Lower leg skin (tissue), 4 donors: Measurements from ENCODE around the gene CROT. TPM values are rescaled to one million over a fixed set of nuclear protein-coding genes. Genes with fewer than 3 reads are reported as not detected.

Experiments
- DNase-seq, 2 donors: peaks; one replicate each; pipeline ENCODE4 v3.0.0-alpha.2; 2019; ENCODE audit warnings: low spot score in 2 of 2
- H3K4me3 ChIP-seq: fragments of 200-600 bp; sonication (generic); 2 replicates; pipeline ENCODE4 v1.5.1; 2017; ENCODE audit warnings: mild to moderate bottlenecking, low read depth; ENCODE audit not compliant: poor library complexity, severe bottlenecking
- POLR2A ChIP-seq, 2 donors: fragments of 450-650 bp; IDR thresholded peaks; one replicate each; pipeline ENCODE4 v1.6.1; 2016 to 2017; ENCODE audit warnings: antibody characterized with exemption in 2 of 2, mild to moderate bottlenecking in 1 of 2, moderate library complexity in 1 of 2
- WGBS, 2 donors: methylation state at CpG; one replicate each; pipeline ENCODE4 v1.1.5; 2018; 5-methylcytosine and 5-hydroxymethylcytosine counted together
- intact Hi-C: fragments of 100-400 bp; cut with DNase I; formaldehyde crosslinking; loops from one replicate; pipeline ENCODE4 v1.15.0; 2023; ENCODE audit warnings: low total_unique reads
- total RNA-seq, 4 donors: library from RNA; depleted of rRNA; stranded (reverse); fragments of >200 nt; gene quantifications; one replicate each; pipeline ENCODE4 v1.1.0, GENCODE V29; 2016
- TF ChIP-seq, protein P1 (sequence below), 3 donors: fragments of 450-650 bp; IDR thresholded peaks; one replicate each; pipeline ENCODE4 v1.5.1; 2016; ENCODE audit warnings: antibody characterized with exemption in 3 of 3, mild to moderate bottlenecking in 3 of 3, moderate library complexity in 2 of 3

The CROT gene
- total RNA-seq, 4 donors from 2014 or later: 18.9 to 41.3 (median 25.2) TPM

DNA sequence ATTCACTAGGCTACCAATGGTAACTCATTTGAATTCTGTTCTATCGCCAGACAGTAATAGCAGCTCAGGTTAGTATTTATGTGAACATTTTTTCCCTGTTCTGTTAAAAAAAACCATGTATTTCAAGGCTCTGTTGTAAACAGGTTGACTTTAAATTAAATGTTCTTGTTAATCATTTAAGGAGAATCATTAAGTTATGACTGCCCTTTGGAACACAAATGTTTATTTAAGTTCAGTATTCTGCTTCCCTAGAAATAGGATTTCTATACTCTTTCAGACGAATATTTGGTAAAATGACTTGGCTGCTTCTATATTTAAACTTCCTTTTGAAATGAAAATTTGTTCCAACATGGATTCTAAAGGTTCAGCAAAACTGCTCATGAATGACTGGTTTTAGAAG is 13.1 kb upstream of the CROT start:
- no peak overlapping the region for H3K4me3 ChIP-seq
- TF ChIP-seq POLR2A (IDR thresholded peaks at IDR 0.05): no peak
- TF ChIP-seq, protein P1, sequence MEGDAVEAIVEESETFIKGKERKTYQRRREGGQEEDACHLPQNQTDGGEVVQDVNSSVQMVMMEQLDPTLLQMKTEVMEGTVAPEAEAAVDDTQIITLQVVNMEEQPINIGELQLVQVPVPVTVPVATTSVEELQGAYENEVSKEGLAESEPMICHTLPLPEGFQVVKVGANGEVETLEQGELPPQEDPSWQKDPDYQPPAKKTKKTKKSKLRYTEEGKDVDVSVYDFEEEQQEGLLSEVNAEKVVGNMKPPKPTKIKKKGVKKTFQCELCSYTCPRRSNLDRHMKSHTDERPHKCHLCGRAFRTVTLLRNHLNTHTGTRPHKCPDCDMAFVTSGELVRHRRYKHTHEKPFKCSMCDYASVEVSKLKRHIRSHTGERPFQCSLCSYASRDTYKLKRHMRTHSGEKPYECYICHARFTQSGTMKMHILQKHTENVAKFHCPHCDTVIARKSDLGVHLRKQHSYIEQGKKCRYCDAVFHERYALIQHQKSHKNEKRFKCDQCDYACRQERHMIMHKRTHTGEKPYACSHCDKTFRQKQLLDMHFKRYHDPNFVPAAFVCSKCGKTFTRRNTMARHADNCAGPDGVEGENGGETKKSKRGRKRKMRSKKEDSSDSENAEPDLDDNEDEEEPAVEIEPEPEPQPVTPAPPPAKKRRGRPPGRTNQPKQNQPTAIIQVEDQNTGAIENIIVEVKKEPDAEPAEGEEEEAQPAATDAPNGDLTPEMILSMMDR (IDR thresholded peaks at IDR 0.05): no peak
- intact Hi-C loops: no loop called here
- DNase-seq: no peak
- 85 to 89% methylated on average over 2 of the region's 2 CpGs for WGBS, 2 donors

DNA sequence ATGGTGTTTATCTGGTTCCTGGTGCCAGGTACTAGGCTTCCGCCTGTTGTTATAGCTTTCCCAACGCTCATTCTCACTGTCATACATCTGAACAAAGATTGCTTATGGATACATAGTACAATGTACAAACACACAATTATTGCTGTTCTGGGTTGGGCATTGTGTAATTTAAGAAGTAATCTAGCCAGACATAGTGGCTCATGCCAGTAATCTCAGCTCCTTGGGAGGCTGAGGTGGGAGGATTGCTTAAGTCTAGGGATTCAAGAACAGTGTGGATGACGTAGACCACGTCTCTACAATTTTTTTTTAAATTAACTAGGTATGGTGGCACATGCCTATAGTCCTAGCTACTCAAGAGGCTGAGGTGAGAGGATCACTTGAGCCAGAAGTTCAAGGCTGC is 9.3 kb upstream of the CROT start:
- WGBS, 2 donors: 95 to 96% methylated on average over 4 of the region's 4 CpGs
- TF ChIP-seq, protein P1 (IDR thresholded peaks at IDR 0.05): no peak
- no peak for TF ChIP-seq POLR2A (IDR thresholded peaks at IDR 0.05)
- no peak overlapping the region for H3K4me3 ChIP-seq
- no peak for DNase-seq
- intact Hi-C loops: no loop called here

DNA sequence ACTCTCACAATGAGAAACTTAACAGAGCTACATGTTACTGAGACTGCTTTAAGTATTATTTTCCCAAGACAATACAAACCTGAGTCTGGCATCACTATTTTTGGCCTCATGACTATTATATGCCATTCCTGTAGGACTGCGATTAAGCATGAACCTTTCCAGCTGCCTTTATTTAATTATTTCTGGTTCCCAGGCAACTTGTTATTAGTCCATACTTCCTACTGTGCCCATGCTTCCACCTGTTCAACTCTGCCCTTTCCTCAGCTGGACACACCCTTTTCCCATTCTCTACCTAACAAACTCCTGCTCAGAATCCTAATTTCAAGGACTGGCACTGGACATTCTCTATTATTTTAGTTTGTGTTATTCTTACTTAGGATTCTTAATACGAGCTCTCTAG is 8.1 kb upstream of the CROT start:
- 92% methylated on average over 2 of the region's 2 CpGs for WGBS, 2 donors
- intact Hi-C loops: no loop called here
- DNase-seq: no peak
- no peak overlapping the region for H3K4me3 ChIP-seq
- TF ChIP-seq, protein P1 (IDR thresholded peaks at IDR 0.05): no peak
- TF ChIP-seq POLR2A (IDR thresholded peaks at IDR 0.05): no peak

DNA sequence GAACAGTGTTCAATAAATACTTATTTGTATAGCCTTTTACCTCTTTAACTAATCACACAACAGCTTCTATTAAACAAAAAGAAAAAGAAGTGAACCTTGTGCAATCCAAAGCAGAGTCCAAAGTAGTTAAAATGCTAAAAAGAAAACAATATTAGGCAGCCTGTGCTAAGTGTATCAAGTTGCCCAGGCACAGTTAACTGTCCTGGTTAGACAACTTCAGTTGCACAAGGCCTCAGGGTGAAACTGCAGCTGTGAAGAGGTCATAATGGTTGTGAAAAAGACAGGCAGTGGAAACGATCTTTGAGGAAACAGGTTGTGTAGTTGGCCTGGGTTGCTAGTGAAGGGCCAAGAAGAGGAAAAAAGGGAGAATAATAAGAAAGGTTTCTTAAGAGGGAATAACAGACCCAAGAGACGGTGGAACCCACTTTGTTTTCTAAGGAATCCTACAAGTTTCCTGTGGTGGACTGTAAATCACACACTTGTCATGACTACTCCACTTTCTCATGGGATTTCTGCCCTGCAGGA is 6.0 kb upstream of the CROT start:
- no peak overlapping the region for H3K4me3 ChIP-seq
- TF ChIP-seq POLR2A (IDR thresholded peaks at IDR 0.05): no peak
- TF ChIP-seq, protein P1 (IDR thresholded peaks at IDR 0.05): no peak
- no peak for DNase-seq
- WGBS, 2 donors: 45 to 51% methylated on average over 2 of the region's 2 CpGs
- intact Hi-C loops: no loop called here

DNA sequence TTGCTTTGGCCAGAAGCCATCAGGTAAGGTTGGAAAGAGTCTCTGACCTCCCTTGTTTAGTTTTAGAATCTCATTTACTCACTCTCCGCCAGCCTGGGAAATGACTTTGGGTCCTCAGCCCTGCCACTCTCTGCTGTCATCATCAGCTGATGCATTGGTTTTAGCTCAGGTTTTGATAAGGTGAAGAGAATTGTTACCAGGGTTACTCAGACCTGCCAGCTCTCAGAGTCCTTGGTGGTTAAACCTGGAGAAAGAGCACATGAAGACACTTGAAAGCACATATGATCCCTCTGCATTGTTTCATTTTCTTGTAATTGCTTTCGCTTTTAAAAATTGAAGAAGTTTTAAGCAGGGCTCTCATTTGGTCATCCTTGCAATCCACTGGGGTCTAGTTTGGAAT is 4.0 kb upstream of the CROT start:
- TF ChIP-seq POLR2A (IDR thresholded peaks at IDR 0.05): no peak
- TF ChIP-seq, protein P1 (IDR thresholded peaks at IDR 0.05): no peak
- 94 to 98% methylated on average over 2 of the region's 2 CpGs for WGBS, 2 donors
- DNase-seq: no peak
- intact Hi-C loops: no loop called here
- H3K4me3 ChIP-seq: no peak overlapping the region

DNA sequence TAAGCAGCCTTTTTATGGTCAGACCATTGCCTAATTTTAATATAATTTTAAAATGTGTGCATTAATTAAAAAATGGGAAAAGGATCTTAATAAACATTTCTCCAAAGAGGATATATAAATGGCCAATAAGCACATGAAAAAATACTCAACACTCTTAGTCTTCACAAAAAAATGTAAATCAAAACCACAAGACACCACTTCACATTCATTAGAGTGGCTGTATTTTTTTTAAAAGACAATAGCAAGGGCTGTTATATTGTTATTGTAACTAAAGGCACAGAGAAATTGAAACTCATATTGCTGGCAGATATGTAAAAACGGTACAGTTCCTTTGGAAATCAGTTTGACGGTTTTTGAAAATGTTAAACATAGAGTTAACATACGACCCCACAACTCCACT is 3.2 kb upstream of the CROT start:
- no peak overlapping the region for H3K4me3 ChIP-seq
- no peak for TF ChIP-seq POLR2A (IDR thresholded peaks at IDR 0.05)
- TF ChIP-seq, protein P1 (IDR thresholded peaks at IDR 0.05): no peak
- intact Hi-C loops: no loop called here
- no peak for DNase-seq
- WGBS, 2 donors: 54 to 70% methylated on average over 3 of the region's 3 CpGs
